ENCODE measurements around the gene FGB.
A peak's percentile ranks its signal among the peaks of the same experiment; 100 is the strongest.

Gene FGB

DNA sequence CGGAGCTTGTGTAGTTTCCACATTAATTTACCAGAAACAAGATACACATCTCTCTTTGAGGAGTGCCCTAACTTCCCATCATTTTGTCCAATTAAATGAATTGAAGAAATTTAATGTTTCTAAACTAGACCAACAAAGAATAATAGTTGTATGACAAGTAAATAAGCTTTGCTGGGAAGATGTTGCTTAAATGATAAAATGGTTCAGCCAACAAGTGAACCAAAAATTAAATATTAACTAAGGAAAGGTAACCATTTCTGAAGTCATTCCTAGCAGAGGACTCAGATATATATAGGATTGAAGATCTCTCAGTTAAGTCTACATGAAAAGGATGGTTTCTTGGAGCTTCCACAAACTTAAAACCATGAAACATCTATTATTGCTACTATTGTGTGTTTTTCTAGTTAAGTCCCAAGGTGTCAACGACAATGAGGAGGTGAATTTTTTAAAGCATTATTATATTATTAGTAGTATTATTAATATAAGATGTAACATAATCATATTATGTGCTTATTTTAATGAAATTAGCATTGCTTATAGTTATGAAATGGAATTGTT is at the start of gene FGB:
TSS of gene FGB (plus strand) at position 315 of the 558 bp plus-strand sequence. CDS start at position 323, 8 bp downstream.
- DNase-seq = no peak

DNA sequence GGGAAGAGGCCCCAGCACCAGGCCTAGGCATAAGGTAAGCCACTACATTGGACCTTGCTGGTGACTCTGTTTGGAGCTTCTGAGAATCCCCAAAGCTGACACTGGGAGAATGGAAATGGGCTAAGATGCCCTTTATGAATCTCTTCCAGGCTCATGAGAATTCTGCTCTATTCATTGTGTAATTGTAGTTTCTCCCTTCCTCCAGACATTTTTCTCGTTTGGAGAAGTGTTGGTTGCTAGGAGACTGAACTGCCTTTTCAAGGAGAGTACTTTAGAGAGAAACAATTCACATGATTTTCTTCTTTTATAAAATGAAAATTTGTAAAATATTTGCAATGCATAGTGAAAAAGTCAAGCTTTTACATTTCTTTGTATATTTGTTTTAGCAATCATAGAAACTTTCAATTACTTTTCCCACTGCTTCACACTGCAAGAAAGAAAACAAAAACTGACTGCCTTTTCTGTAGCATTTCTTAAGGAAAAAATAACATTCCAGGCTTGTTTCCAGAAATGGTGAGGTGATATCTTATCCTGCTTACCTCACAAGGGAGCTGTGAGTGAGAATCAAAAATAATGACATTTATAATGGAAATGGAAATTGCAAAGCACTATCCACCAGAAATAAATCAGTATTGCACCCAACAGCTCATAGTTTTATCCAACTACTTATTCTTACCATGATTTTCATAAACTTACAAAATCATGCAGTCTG is 46.3 kb upstream of the FGB start:
- no peak for DNase-seq

- no peak for DNase-seq
Observed at GRCh38 chr4:154517591-154517990, 45.2 kb upstream of the FGB start.

DNA sequence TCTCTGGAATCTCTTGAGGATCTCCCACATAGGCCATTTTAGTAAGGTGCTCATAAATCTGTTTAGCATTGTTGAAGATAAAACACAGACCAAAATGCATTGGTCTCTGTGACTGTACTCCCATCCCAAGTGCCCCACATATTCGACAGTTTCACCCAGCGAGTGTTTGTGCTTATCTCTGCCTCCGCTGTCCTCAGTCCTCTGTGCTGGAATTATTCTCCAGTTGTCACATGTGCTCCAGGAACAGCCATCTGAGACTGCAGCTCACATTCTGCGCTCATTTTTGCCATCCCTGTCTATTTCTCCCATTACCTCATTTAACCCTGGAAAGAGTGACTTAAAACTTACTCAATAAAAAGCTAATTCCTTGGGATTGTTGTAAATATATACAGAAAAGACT is 43.6 kb upstream of the FGB start:
- DNase-seq = no peak

DNA sequence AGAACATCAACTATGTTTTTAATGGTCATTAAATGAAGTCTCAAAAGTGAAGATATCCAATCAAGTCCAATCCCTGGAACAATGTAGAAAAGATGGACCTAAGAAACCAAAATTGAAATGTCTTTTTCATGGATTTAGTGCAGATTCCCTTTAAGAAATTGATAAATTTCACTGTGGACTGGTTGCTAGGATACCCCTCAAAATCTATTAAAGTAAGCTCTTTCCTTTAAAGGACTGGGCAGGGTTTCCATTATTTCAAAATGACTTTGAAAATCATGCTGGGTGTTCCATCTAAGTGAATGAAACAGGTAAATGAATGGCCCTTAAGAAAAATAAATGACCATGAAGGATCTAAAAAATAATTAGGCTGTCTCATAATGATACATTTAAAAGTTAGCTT is 41.2 kb upstream of the FGB start:
- DNase-seq = no peak

DNA sequence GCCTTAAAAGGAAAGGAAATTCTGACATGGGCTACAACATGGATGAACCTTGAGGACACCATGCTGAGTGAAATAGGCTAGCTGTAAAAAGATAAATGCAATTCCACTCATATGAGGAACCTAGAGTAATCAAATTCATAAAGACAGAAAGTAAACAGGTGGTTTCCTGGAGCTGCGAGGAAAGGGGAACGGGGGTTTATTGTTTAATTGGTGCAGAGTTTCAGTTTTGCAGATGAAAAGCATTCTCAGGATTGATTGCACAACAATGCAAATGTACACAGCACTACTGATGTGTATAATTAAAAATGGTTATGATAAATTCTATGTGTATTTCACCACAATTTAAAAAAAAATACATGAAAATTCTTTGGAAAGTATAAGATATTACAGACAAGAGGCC is 36.7 kb upstream of the FGB start:
- no peak for DNase-seq

DNA sequence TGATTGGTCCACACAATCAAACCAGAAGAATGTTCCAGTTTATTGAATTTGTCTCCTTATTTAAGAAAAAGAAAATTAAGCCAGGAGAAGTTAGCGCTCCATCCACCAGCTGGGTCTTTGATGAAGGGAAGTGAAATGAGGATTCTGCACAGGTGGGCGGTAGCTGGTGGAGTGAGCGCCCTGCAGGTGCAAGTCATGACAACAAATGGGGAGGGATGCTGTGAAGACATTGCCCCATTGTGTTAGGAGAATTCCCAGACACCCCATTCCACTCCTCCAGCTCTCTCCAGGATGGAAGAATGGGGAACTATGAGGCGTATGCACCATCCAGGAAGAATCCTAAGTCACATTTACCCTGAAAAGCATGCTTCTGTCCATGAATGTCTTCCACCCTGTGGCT is 35.5 kb upstream of the FGB start:
- DNase-seq = no peak

DNA sequence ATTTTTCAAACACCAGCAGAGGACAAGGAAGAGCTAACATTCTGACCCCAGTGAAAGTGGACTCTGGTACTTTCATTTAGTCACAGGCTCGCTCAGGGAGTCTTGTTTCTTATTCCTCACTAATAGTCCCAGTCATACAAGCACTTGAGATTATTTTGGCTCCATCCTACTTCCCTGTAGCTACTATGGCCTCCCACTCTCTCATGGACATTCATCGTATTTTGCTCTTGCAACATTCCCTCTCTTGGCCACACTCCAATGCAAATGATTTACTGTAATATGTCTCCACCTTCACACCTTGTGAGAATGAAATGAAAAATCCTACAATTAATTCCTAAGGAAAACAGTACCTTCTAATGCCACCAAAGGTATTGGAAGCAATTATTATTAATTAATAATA is 33.9 kb upstream of the FGB start:
- no peak for DNase-seq

- DNase-seq = no peak
Observed at GRCh38 chr4:154529728-154530519, 32.9 kb upstream of the FGB start.

GRCh38 chr4:154534296-154534695 is 28.5 kb upstream of the FGB start:
- DNase-seq = no peak

DNA sequence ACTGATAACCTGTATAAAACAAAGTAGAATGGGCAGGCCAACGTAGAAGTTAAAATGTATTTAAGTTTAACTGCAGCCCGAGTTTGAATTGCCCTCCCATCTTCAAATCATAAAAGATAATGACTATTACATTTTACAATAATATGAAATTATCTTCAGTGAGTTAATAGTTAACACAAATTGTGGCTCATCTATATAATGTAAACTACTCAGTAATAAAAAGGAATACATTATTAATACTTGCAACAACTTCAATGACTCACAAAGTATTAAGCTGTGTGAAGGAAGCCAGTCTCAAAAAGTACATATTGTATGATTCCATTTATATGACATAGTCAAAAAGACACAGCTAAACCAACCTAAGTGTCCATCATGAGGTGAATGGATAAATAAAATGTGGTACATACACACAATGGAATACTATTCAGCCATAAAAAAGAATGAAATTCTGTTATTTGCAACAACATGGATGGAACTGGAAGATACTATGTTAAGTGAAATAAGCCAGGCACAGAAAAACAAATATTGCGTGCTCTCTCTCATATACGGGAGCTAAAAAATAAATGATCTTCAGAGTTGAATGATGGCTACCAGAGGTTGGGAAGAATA is 20.4 kb upstream of the FGB start:
- no peak for DNase-seq

GRCh38 chr4:154545689-154546088 is 17.1 kb upstream of the FGB start:
- DNase-seq = no peak

DNA sequence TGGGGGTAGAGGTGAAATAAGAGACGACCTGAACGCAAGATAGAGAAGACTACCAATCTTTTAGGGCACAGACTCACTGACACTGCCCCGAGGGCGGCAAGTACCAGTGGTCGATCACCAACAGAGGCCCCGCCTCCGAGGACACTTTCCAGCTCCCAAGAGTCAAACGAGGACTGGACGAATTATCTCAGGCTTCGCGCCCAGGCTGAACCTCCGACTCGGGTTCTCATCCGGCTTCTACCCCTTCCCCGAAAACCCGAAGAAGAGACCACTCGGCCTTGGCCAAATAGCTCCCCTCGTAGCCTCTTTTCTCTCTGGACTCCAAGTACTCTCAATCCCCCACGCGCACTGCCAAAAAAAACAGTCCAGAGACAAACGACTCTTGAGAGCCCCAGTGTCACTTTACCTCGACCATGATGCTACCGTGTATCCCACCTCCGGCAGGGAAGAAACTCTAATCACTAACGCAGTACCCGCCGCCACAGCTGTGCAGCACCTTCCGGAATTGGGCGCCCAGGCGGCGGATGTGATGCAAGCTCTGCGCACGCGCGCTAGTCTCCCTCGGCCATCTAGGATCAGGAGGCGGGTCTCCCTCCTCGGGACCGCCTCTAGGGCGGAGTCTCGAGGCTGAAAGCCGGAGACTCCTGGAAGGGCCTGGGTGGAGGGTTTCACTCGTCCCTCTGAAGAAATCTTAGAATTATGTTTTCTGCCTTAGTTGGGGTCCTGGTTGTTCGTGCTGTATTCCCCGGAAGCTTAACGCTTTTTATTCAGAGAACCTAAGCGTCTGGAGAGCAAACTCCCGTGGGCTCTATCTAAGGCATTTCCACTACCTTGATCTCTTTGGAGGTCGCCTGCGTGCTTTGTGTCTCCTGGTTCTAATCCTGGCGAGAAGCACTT is 12.7 kb upstream of the FGB start, which contains the start of gene PLRG1:
TSS of gene PLRG1 (minus strand) at position 507 of the 897 bp plus-strand sequence. CDS start at position 415, 92 bp downstream.
- peak; percentile 36 for DNase-seq

- DNase-seq = no peak
Observed at GRCh38 chr4:154551872-154552686, 10.7 kb upstream of the FGB start.

GRCh38 chr4:154559141-154559493 is 3.7 kb upstream of the FGB start:
- no peak for DNase-seq

- no peak for DNase-seq
Observed at GRCh38 chr4:154559494-154560418, 3.1 kb upstream of the FGB start.

DNA sequence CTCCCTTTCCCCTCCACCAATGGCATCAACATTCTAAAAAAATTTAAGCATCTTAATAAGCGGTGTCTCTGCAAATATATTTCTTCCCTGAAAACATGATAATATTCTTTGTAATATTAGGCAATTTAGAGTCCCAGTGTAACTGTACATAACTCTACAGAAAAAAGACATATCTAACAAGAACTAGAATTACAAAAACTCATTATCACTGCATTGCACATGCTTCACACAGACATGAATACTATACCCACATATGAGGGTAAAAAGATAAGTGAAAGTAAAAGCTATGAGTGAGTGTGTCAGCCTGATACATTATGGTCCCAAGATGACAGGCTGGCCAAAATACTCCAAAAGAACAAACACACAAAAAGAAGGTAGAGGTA is 2.4 kb upstream of the FGB start:
- DNase-seq = no peak

GRCh38 chr4:154560824-154561231 is 2.0 kb upstream of the FGB start:
- no peak for DNase-seq

- DNase-seq = no peak
Observed at GRCh38 chr4:154564311-154564710, 1.5 kb downstream of the FGB start.

DNA sequence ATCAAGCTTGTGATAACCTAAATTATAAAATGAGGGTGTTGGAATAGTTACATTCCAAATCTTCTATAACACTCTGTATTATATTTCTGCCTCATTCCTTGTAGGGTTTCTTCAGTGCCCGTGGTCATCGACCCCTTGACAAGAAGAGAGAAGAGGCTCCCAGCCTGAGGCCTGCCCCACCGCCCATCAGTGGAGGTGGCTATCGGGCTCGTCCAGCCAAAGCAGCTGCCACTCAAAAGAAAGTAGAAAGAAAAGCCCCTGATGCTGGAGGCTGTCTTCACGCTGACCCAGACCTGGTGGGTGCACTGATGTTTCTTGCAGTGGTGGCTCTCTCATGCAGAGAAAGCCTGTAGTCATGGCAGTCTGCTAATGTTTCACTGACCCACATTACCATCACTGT is 2.9 kb downstream of the FGB start:
- no peak for DNase-seq

All from SIG-M5 (cell line).